ENCODE measurements around the gene DISC1.

DNA sequence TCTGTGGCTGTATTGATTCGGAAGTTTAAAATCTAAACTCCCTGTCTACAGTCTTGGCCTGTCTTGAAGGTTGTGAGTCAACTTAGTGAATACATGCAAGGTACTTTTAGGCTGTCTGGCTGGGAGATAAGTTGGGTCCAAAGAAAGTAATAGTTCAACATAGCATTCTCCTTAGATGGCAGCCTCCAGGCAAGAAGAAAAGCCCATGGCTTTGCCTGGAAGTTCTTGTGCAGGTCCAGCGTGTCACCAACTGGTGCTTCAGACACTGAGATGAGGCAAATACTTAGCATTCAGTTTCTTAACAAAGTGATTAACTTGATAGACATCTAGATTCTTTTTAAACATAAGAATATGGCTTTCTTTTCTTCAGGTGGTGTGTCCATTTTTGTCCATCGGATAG is 328.2 kb downstream of the DISC1 start:
- TF ChIP-seq TCF4 (CRISPR knock-in tag; IDR thresholded peaks at IDR 0.05; ENCODE audit: borderline replicate concordance) (no peak), ZFP30 (CRISPR knock-in tag; IDR thresholded peaks at IDR 0.05) (no peak), TOX (CRISPR knock-in tag; IDR thresholded peaks at IDR 0.05; ENCODE audit: borderline replicate concordance) (no peak), ARNTL (CRISPR knock-in tag; IDR thresholded peaks at IDR 0.05; ENCODE audit: borderline replicate concordance, low read depth) (no peak), ZC3H10 (CRISPR knock-in tag; IDR thresholded peaks at IDR 0.05) (no peak), ZNF70 (CRISPR knock-in tag; IDR thresholded peaks at IDR 0.05) (no peak), ZFP3 (CRISPR knock-in tag; IDR thresholded peaks at IDR 0.05) (no peak)
- TF ChIP-seq, protein P1, sequence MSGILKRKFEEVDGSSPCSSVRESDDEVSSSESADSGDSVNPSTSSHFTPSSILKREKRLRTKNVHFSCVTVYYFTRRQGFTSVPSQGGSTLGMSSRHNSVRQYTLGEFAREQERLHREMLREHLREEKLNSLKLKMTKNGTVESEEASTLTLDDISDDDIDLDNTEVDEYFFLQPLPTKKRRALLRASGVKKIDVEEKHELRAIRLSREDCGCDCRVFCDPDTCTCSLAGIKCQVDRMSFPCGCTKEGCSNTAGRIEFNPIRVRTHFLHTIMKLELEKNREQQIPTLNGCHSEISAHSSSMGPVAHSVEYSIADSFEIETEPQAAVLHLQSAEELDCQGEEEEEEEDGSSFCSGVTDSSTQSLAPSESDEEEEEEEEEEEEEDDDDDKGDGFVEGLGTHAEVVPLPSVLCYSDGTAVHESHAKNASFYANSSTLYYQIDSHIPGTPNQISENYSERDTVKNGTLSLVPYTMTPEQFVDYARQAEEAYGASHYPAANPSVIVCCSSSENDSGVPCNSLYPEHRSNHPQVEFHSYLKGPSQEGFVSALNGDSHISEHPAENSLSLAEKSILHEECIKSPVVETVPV (CRISPR knock-in tag; IDR thresholded peaks at IDR 0.05), result no peak
- TF ChIP-seq, protein P2, sequence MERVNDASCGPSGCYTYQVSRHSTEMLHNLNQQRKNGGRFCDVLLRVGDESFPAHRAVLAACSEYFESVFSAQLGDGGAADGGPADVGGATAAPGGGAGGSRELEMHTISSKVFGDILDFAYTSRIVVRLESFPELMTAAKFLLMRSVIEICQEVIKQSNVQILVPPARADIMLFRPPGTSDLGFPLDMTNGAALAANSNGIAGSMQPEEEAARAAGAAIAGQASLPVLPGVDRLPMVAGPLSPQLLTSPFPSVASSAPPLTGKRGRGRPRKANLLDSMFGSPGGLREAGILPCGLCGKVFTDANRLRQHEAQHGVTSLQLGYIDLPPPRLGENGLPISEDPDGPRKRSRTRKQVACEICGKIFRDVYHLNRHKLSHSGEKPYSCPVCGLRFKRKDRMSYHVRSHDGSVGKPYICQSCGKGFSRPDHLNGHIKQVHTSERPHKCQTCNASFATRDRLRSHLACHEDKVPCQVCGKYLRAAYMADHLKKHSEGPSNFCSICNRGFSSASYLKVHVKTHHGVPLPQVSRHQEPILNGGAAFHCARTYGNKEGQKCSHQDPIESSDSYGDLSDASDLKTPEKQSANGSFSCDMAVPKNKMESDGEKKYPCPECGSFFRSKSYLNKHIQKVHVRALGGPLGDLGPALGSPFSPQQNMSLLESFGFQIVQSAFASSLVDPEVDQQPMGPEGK (CRISPR knock-in tag; IDR thresholded peaks at IDR 0.05; ENCODE audit: borderline replicate concordance), result no peak
